Measurements from ENCODE around the gene TTC13.

GRCh38 chr1:230987448-230987847 is 8.8 kb upstream of the TTC13 start:
- TF ChIP-seq CTCF (IDR thresholded peaks at IDR 0.05) = no peak
- TF ChIP-seq POLR2AphosphoS5 (IDR thresholded peaks at IDR 0.05) = no peak
- no peak for TF ChIP-seq POLR2A (IDR thresholded peaks at IDR 0.05; ENCODE audit: low read depth)
